Endothelial cell of umbilical vein (primary cell): ENCODE data around the gene USP12. TPM values are rescaled to one million over a fixed set of nuclear protein-coding genes. Genes with fewer than 3 reads are reported as not detected.

Experiments
- BruUV-seq: library from RNA; stranded (reverse); fragments of 400-500 nt; replicated peaks from 2 replicates; lab custom pipeline; 2021; lab: Mats Ljungman, UMichigan
- CTCF ChIA-PET: fragments of 300-600, 350-600 bp; sonication (Branson Sonifier 250); formaldehyde crosslinking; loops from one replicate; lab custom pipeline; 2021; ENCODE audit warnings: antibody characterized with exemption, inconsistent platforms; lab: Charles Lee
- POLR2A ChIA-PET: fragments of 300-600, 350-600 bp; sonication (Branson Sonifier 250); formaldehyde crosslinking; loops from one replicate; lab custom pipeline; 2021; ENCODE audit warnings: antibody characterized with exemption, inconsistent platforms; lab: Charles Lee
- DNase-seq: peaks from one replicate; pipeline ENCODE4 v3.0.0-alpha.2; 2011; ENCODE audit warnings: low read depth, low spot score
- FAIRE-seq: peaks from 2 replicates; lab custom pipeline; 2011; peaks lifted over from hg19 to GRCh38; lab: Jason Lieb, UNC
- H2AFZ ChIP-seq: 2 replicates; pipeline ENCODE4 v1.6.0; 2012; ENCODE audit warnings: low read depth, low read length, control low read depth, inconsistent platforms
- H3K27ac ChIP-seq: 2 replicates; pipeline ENCODE4 v1.5.1; 2011; ENCODE audit warnings: low read depth, mild to moderate bottlenecking, control low read depth, low read length, moderate library complexity; ENCODE audit not compliant: insufficient read depth
- H3K27me3 ChIP-seq, 2 experiments: 2 replicates each; pipeline versions ENCODE4 v1.6.0 to v1.6.1; 2011; ENCODE audit warnings: low read length in 2 of 2, mixed read lengths in 1 of 2; ENCODE audit not compliant: control insufficient read depth in 2 of 2, insufficient read depth in 2 of 2
- H3K36me3 ChIP-seq, 2 experiments: 2 replicates in 1 of 2; 3 replicates in 1 of 2; pipeline ENCODE4 v1.5.1; 2011; ENCODE audit warnings: low read length in 2 of 2, mild to moderate bottlenecking in 1 of 2, moderate library complexity in 1 of 2; ENCODE audit not compliant: control insufficient read depth in 2 of 2, insufficient read depth in 2 of 2; ENCODE audit errors: extremely low read depth in 1 of 2
- H3K4me1 ChIP-seq: 3 replicates; pipeline ENCODE4 v1.5.1; 2011; ENCODE audit warnings: mild to moderate bottlenecking, low read length; ENCODE audit not compliant: control insufficient read depth, insufficient read depth; ENCODE audit errors: extremely low read depth
- H3K4me2 ChIP-seq: 2 replicates; pipeline ENCODE4 v1.6.1; 2011; ENCODE audit warnings: low read length, control low read depth, mixed read lengths; ENCODE audit not compliant: insufficient read depth
- H3K4me3 ChIP-seq, 3 experiments: fragments of 200-600 bp in 1 of 3; sonication (generic), shearing (Covaris generic) in 1 of 3; replicated peaks in 1 of 3; 2 replicates each; pipeline ENCODE4 v1.5.1; 2011 to 2016; ENCODE audit warnings: control low read depth in 3 of 3, low read length in 3 of 3, mild to moderate bottlenecking in 2 of 3, inconsistent platforms in 1 of 3, low read depth in 1 of 3, moderate library complexity in 1 of 3; ENCODE audit not compliant: insufficient read depth in 1 of 3
- H3K79me2 ChIP-seq: 2 replicates; pipeline ENCODE4 v1.6.0; 2012; ENCODE audit warnings: low read length, inconsistent platforms; ENCODE audit not compliant: control insufficient read depth, insufficient read depth
- H3K9ac ChIP-seq: replicated peaks from 2 replicates; pipeline ENCODE3; 2011; ENCODE audit warnings: low read length, control low read depth; ENCODE audit not compliant: insufficient read depth; ENCODE audit errors: extremely low read depth
- H3K9me1 ChIP-seq: replicated peaks from 3 replicates; pipeline ENCODE4 v1.6.0; 2011; ENCODE audit warnings: mild to moderate bottlenecking, low read length; ENCODE audit not compliant: control insufficient read depth, insufficient read depth; ENCODE audit errors: extremely low read depth
- H3K9me3 ChIP-seq: replicated peaks from 2 replicates; pipeline ENCODE4 v1.5.1; 2012; ENCODE audit warnings: low read length, inconsistent platforms; ENCODE audit not compliant: control insufficient read depth, insufficient read depth
- H4K20me1 ChIP-seq: replicated peaks from 2 replicates; pipeline ENCODE3; 2011; ENCODE audit warnings: mild to moderate bottlenecking, low read length; ENCODE audit not compliant: control insufficient read depth, insufficient read depth; ENCODE audit errors: extremely low read depth
- EZH2 ChIP-seq: IDR thresholded peaks from 2 replicates; pipeline ENCODE4 v1.6.1; 2012; ENCODE audit warnings: borderline replicate concordance, low read depth, mild to moderate bottlenecking, moderate library complexity, low read length, inconsistent platforms; ENCODE audit not compliant: severe bottlenecking
- FOS ChIP-seq: IDR thresholded peaks from 2 replicates; pipeline ENCODE4 v1.6.1; 2011; ENCODE audit warnings: mild to moderate bottlenecking, low read length, moderate library complexity, borderline replicate concordance; ENCODE audit not compliant: insufficient read depth
- GATA2 ChIP-seq: IDR thresholded peaks from 2 replicates; pipeline ENCODE4 v1.7.0; 2011; ENCODE audit warnings: low read depth, mild to moderate bottlenecking, moderate library complexity, mixed read lengths, low read length; ENCODE audit not compliant: insufficient read length, insufficient read depth
- JUN ChIP-seq: IDR thresholded peaks from 2 replicates; pipeline ENCODE4 v1.6.1; 2011; ENCODE audit warnings: borderline replicate concordance, low read depth; ENCODE audit not compliant: insufficient read length, insufficient read depth
- MYC ChIP-seq: IDR thresholded peaks from one replicate; pipeline ENCODE4 v1.6.1; 2011; ENCODE audit warnings: mild to moderate bottlenecking, low read depth, low read length
- POLR2A ChIP-seq: IDR thresholded peaks from 2 replicates; pipeline ENCODE4 v1.6.1; 2012; ENCODE audit warnings: low read depth, mild to moderate bottlenecking, control low read depth, low read length
- POLR2AphosphoS5 ChIP-seq: IDR thresholded peaks from 2 replicates; pipeline ENCODE4 v1.6.1; 2012; ENCODE audit warnings: low read depth, mild to moderate bottlenecking, control low read depth, low read length, moderate library complexity; ENCODE audit not compliant: insufficient read depth
- dilution Hi-C: fragments of 300-500 bp; cut with MboI; formaldehyde crosslinking; loops from one replicate; pipeline ENCODE4 v1.15.0; 2019; ENCODE audit warnings: low sequenced_read_pairs; ENCODE audit not compliant: extremely low pct_ligation_motif_present
- intact Hi-C: fragments of 100-400 bp; cut with micrococcal nuclease; formaldehyde crosslinking; loops from one replicate; pipeline ENCODE4 v1.10.0; 2022
- polyA plus RNA-seq, 4 experiments: library from polyadenylated mRNA; depleted of rRNA in 3 of 4; stranded (reverse) in 3 of 4; unstranded in 1 of 4; fragments of >200 nt; gene quantifications; 2 replicates each; pipeline versions ENCODE4 v1.2.1 to v1.2.3, GENCODE V29; 2011 to 2012; ENCODE audit warnings: missing spikeins in 1 of 4
- total RNA-seq: library from RNA; stranded (reverse); gene quantifications from 2 replicates; pipeline ENCODE4 v1.2.3, GENCODE V29; 2021
- TF ChIP-seq, protein P1 (sequence below), 2 donors: IDR thresholded peaks; 1 replicate in 1 of 2; 2 replicates in 1 of 2; pipeline ENCODE4 v1.5.1; 2011; ENCODE audit warnings: low read length in 2 of 2, mild to moderate bottlenecking in 2 of 2, moderate library complexity in 2 of 2, control low read depth in 1 of 2, inconsistent platforms in 1 of 2, low read depth in 1 of 2; ENCODE audit not compliant: insufficient read depth in 1 of 2; ENCODE audit errors: extremely low read depth in 1 of 2
- TF ChIP-seq, protein P2 (sequence below): IDR thresholded peaks from 2 replicates; pipeline ENCODE4 v1.6.1; 2011; ENCODE audit not compliant: insufficient read depth, insufficient read length

USP12 gene
- total and polyA plus RNA-seq, 2 donors (not counting 3 experiments of a cell fraction or from before 2014, with no cell fraction given): 6.2 to 33.4 TPM

- DNase-seq: no peak
These were observed 9.6 kb downstream of the USP12 start for GRCh38 chr13:27161980-27162379.

More at GRCh38 chr13:27161980-27162379, 9.6 kb downstream of the USP12 start:
- no peak overlapping the region for H2AFZ ChIP-seq
- H3K27me3 ChIP-seq: no peaks in the 10 kb centered on the region
- H3K4me2 ChIP-seq: no peak overlapping the region
- peaks cover 99% of the 10 kb centered on the region for H3K79me2 ChIP-seq
- TF ChIP-seq, protein P1, sequence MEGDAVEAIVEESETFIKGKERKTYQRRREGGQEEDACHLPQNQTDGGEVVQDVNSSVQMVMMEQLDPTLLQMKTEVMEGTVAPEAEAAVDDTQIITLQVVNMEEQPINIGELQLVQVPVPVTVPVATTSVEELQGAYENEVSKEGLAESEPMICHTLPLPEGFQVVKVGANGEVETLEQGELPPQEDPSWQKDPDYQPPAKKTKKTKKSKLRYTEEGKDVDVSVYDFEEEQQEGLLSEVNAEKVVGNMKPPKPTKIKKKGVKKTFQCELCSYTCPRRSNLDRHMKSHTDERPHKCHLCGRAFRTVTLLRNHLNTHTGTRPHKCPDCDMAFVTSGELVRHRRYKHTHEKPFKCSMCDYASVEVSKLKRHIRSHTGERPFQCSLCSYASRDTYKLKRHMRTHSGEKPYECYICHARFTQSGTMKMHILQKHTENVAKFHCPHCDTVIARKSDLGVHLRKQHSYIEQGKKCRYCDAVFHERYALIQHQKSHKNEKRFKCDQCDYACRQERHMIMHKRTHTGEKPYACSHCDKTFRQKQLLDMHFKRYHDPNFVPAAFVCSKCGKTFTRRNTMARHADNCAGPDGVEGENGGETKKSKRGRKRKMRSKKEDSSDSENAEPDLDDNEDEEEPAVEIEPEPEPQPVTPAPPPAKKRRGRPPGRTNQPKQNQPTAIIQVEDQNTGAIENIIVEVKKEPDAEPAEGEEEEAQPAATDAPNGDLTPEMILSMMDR (IDR thresholded peaks at IDR 0.05; ENCODE audit: extremely low read depth in 1 of 2, insufficient read depth in 1 of 2, low read depth in 1 of 2, low read length in 2 of 2): no peak
- no peak for TF ChIP-seq FOS
- no peak for TF ChIP-seq GATA2
- no peak for TF ChIP-seq POLR2AphosphoS5
- TF ChIP-seq MYC: no peak
- TF ChIP-seq JUN: no peak
- no peak for TF ChIP-seq EZH2
- no peak for TF ChIP-seq POLR2A
- TF ChIP-seq, protein P2, sequence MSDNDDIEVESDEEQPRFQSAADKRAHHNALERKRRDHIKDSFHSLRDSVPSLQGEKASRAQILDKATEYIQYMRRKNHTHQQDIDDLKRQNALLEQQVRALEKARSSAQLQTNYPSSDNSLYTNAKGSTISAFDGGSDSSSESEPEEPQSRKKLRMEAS: no peak
- H3K9me3 ChIP-seq: no peaks in the 10 kb centered on the region
- no peak overlapping the region for H3K27ac ChIP-seq
- POLR2A ChIA-PET: no interaction called here
- intact Hi-C loops: no loop called here
- no peaks in the 10 kb centered on the region for H3K36me3 ChIP-seq
- H3K4me3 ChIP-seq: no peak overlapping the region
- H4K20me1 ChIP-seq: peaks cover 32% of the 10 kb centered on the region
- no peaks in the 10 kb centered on the region for H3K4me1 ChIP-seq
- CTCF ChIA-PET: no interaction called here
- BruUV-seq: no TSS peak
- H3K9me1 ChIP-seq: no peaks in the 10 kb centered on the region
- no peak overlapping the region for H3K9ac ChIP-seq
- no peak for FAIRE-seq
- dilution Hi-C loops: no loop called here
